Stimulated activated CD8-positive, alpha-beta memory T cell treated with anti-CD3 and anti-CD28 coated beads, Interleukin-12 subunit alpha, Interleukin-12 subunit beta, amount 100 ng/mL, for 4 hours (primary cell): ENCODE measurements around the gene OST4.
"Not testable (repeated sequence)": the region's sequence is repeated elsewhere in the genome, so short reads cannot be mapped to it uniquely, and the experiment has no call there.

ENCODE experiments used
- DNase-seq: peaks from one replicate; pipeline ENCODE4 v3.0.0-alpha.2; 2020; ENCODE audit warnings: low read depth

OST4 gene

DNA sequence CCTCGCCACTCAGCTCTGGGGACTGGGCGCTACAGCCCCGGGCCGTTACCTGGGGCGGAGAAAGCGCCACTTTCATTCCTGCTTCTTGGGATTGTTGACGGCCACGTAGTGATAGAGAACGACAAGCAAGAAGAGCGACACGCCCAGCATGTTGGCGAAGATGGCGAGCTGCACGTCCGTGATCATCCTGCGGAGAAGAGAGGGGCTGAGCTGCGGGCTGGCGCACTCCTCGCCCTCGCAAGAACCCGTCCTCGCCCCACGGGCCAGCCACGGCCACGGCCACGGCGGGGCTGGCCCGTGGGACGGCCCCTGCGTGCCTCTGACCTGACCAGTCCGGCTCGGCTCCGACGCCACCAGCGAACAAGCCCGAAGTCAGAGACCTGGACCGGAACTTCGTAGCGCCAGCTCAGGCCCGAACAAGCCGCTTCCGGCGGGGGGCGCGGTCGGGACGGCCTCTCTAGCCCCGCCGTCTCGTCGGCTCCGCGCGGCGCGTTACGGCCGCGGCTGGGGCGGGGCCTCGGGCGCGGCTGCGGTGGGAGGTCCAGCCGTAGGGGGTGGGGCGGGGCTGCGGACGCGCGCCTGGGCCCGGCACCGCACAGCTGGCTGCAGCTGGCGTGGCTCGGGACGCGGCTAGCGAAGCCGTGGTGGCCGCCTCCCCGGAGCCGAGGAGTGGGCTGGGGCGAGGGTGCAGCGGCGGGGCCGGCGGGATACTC is at the start of gene OST4:
Gene OST4 (minus strand): TSS at position 378 of the 713 bp plus-strand sequence.
- DNase-seq = peak; percentile 86

DNA sequence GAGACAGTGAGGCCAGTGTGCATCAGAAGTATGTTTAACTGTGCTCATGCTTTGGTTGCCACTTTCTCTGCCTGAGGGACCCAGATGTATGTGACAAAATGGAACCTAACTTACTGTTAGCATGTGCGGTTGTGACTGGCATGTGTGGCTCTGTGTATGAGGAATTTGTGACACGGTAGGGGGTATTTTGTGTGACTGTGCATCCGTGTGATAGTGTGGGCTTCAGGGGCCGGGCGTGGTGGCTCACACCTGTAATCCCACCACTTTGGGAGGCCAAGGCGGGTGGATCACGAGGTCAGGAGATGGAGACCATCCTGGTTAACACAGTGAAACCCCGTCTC is 47.8 kb upstream of the OST4 start:
- not testable (repeated sequence) for DNase-seq

DNA sequence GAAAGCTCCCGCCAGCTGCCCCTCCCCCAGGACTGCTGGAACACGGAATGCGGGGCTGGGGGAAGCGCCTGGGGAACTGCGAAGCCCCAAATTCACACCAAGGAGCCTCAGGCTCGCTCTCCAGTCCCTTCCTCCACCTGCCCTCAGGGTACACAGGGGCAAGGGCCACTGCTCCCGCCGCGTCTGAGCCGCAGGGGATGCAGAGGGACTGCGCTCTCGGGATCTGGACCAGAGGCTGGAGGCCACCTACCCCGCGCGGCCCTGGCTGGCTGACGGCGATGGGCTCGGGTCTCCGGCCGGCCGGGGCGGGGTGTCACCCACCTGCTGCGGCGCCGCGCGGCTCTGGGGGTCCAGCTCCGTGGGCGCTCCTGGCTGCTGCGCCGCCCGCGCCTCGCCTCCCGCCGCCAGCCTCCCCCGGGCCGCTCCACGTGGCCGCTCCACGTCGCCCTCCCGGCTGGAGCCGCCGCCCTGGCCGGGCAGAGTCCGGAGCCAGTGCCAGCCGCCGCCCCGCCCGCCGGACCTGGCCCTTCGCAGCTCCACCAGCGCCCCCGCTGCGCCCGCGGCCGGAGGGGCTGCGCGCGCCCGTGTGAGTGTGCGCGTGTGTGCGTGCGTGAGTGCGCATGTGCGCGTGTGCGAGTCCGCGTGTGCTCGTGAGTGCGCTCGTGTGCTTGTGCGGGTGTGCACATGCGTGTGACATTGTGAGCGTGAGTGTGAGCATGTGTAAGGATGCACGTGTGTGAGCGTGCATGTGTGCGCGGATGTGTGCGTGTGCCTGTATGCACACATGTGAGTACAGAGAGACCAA is 47.3 kb upstream of the OST4 start, which contains the start of gene CGREF1:
Gene CGREF1 (minus strand): TSS at position 604 of the 805 bp plus-strand sequence. CDS start 14,762 bp downstream, outside the sequence.
- no peak for DNase-seq

DNA sequence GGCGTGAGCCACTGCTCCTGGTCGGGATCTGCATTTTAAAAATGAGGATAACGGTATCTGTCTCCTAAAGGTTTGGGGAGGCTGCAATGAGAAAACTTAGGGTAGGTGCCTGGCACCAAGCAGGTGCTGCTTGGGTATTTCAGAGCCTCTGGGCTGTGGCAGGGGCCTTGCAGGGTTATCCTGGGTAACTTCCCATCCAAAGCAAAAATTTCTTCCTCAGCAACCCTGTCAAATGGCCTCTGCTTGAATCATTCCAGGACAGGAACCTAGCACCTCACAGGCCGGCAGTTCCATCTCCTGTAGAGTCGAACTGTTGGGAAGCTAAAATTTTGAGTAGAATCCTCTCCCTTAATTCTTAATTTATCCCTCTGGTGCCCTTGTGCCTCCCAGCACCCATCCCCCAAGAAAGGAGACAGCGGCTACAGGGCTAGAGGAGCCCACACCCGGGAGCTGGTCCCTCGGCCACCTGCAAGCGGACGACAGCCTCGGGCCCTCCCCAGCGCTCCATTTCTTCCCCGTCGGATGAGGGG is 46.6 kb upstream of the OST4 start:
- no peak for DNase-seq

DNA sequence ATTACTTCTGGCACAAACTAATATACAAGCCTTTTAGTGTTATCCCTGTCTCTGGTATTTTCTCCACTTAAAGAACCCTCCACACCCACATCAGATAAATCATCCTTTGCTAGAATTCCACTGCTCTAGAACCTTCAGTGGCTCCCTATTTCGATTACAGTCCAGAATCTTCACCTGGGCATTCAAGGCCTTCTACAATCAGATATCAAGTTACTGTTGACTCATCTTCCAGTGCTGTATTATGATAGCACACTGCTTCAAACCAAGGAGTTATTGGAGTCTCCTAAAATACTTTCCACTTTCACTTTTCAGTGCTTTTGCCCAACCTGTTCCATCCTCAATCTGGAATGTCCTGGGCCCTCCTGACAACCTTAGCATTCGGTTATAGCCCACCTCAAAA is 44.1 kb upstream of the OST4 start:
- no peak for DNase-seq

DNA sequence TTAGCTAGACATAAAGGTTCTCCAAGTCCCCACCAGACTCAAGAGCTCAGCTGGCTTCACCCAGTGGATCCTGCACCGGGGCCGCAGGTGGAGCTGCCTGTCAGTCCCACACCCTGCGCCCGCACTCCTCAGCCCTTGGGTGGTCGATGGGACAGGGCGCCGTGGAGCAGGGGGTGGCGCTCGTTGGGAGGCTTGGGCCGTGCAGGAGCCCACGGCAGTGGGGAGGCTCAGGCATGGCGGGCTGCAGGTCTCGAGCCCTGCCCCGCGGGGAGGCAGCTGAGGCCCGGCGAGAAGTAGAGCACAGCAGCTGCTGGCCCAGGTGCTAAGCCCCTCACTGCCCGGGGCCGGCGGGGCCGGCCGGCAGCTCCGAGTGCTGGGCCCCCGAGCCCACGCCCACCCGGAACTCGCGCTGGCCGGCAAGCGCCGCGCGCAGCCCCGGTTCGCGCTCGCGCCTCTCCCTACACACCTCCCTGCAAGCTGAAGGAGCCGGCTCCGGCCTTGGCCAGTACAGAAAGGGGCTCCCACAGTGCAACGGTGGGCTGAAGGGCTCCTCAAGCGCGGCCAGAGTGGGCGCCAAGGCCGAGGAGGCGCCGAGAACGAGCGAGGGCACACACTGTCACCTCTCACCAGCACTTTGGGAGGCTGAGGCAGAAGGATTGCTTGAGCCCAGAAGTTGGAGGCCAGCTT is 40.1 kb upstream of the OST4 start:
- DNase-seq = not testable (repeated sequence)

DNA sequence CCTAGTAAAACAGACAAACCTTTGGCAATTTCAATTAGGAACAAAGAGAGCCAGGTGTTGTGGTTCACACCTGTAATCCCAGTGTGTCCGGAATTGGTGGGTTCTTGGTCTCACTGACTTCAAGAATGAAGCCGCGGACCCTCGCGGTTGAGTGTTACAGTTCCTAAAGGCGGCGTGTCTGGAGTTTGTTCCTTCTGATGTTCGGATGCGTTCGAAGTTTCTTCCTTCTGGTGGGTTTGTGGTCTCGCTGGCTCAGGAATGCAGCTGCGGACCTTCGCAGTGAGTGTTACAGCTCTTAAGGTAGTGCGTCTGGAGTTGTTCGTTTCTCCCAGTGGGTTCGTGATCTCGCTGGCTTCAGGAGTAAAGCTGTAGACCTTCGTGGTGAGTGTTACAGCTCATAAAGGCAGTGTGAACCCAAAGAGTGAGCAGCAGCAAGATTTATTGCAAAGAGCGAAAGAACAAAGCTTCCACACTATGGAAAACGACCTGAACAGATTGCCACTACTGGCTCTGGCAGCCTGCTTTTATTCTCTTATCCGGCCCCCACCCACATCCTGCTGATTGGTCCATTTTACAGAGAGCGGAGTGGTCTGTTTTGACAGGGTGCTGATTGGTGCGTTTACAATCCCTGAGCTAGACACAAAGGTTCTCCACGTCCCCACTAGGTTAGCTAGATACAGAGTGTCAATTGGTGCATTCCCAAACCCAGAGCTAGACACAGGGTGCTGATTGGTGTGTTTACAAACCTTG is 39.3 kb upstream of the OST4 start:
- not testable (repeated sequence) for DNase-seq

DNA sequence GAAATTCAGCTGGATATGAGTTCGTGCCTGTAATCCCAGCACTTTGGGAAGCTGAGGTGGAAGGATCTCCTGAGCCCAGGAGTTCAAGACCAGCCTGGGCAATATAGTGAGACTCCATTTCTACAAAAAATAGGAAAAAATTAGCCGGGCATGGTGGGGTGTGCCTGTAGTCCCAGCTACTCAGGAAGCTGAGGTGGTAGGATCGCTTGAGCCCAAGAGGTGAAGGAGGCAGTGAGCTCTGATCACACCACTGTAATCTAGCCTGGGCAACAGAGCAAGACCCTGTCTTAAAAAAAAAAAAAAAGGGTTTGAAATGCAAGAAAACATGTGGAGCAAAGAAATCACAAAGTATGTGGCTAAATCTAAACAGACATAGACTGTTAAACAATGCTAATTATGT is 37.6 kb upstream of the OST4 start:
- no peak for DNase-seq

DNA sequence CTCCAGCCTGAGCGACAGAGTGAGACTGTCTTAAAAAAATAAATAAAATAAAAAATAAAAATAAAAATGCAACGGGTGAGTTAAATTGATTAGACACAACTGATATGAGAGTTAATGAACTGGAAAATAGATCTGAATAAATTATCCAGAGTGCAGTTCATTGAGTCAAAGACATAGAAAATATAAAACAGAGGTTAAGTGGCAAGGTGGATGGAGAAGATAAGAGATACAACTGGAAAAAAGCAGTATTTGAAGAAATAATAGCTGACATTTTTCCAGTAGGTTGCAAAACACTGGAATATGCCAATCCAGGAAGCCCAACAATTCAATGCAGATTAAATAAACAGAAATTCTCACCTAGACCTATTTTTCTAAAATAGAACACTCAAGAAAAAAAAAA is 36.8 kb upstream of the OST4 start:
- no peak for DNase-seq

DNA sequence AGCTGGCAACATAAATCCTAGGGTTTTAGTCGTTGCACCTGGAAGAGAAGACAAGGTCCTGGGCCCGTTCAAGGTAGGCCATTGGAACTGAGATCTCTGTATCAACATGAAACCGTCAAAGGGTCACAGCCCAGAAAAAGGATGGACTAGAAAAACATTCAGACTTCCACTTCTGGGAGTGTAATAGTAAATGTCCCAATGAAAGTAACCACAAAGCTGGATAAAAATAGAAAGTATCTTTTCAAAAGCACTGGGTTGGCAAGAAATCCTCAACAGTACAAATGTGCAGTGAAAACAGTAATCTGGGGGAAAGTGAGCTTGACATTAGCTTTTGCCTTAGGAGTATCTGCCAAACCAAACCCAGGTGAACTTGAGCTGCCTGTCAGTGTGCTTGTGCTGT is 34.5 kb upstream of the OST4 start:
- no peak for DNase-seq

DNA sequence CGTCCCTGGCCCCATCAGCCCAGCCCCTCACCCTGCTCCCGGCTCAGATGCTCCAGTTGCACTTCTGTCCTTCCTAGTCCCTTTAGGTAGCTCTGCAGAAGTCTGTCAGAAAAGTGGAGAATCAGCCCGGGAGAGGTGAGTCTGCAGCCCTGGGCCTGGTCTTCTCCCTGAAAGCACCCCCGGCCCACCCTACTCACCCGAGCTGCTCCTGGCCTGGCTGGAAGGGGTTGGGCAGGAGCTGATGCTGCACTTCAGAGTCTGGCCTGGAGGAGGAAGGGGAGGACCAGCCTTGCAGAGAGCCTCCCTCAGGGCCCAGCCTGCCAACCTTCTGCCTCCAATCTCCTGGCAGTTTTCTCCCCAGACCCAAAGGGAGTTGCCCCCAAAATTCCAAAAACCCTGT is 30.9 kb upstream of the OST4 start:
- no peak for DNase-seq

DNA sequence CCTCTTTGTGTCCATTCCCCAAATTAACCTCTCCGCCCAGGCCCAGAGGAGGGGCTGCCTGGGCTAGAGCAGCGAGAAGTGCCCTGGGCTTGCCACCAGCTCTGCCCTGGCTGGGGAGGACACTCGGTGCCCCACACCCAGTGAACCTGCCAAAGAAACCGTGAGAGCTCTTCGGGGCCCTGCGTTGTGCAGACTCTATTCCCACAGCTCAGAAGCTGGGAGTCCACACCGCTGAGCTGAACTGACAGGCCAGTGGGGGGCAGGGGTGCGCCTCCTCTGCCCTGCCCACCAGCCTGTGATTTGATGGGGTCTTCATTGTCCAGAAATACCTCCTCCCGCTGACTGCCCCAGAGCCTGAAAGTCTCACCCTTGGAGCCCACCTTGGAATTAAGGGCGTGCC is 28.6 kb upstream of the OST4 start:
- DNase-seq = no peak

DNA sequence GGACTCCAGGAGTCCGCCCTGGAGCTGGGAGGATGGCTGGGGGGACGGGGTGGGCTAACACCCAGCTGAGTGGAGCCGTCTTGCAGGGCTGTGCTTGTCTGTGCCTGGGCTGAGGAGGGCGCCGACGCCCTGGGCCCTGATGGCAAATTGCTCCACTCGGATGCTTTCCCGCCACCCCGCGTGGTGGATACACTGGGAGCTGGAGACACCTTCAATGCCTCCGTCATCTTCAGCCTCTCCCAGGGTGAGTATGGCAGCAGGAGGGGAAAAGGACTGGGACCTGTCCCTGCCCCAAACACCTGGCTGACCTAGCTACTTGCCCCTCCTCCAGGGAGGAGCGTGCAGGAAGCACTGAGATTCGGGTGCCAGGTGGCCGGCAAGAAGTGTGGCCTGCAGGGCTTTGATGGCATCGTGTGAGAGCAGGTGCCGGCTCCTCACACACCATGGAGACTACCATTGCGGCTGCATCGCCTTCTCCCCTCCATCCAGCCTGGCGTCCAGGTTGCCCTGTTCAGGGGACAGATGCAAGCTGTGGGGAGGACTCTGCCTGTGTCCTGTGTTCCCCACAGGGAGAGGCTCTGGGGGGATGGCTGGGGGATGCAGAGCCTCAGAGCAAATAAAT is 28.0 kb upstream of the OST4 start:
- DNase-seq = no peak

DNA sequence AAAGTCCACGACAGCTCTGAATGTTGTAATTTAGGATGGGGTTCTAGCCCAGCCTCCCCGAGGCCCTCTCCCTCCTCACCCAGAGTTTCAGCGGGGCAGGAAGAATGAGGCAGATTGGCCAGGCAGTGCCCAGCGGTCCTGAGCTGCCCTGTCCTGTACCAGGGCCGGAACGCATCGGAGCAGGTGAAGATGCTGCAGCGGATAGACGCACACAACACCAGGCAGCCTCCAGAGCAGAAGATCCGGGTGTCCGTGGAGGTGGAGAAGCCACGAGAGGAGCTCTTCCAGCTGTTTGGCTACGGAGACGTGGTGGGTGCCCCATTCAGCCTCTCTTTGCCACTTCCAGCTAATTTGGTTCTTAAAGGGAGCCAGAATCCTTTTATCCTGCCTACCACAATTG is 25.9 kb upstream of the OST4 start:
- no peak for DNase-seq

DNA sequence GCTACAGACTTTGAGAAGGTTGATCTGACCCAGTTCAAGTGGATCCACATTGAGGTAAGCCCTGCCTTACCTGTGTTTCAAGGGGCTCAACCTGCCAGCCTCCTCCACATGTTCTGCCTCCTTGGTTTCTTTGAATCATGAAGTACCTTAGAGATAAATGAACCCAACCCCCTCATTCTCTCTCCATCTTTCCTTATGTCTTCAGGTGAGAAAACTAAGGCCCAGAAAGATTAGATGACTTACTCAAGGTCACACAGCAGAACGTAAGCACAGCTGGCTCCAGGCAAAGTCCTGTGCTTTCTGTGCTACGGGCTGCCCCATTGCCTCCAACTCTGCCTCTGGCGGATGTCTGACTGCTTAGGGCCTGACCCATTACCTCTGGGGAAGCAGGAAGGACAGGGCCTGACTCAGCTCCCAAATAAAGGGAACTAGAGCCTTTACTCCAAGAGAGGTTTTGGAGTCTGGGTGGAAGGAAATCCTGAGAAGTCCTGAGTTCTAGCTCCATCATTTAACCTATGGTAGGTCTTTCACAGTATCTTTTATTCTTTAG is 25.4 kb upstream of the OST4 start:
- no peak for DNase-seq

DNA sequence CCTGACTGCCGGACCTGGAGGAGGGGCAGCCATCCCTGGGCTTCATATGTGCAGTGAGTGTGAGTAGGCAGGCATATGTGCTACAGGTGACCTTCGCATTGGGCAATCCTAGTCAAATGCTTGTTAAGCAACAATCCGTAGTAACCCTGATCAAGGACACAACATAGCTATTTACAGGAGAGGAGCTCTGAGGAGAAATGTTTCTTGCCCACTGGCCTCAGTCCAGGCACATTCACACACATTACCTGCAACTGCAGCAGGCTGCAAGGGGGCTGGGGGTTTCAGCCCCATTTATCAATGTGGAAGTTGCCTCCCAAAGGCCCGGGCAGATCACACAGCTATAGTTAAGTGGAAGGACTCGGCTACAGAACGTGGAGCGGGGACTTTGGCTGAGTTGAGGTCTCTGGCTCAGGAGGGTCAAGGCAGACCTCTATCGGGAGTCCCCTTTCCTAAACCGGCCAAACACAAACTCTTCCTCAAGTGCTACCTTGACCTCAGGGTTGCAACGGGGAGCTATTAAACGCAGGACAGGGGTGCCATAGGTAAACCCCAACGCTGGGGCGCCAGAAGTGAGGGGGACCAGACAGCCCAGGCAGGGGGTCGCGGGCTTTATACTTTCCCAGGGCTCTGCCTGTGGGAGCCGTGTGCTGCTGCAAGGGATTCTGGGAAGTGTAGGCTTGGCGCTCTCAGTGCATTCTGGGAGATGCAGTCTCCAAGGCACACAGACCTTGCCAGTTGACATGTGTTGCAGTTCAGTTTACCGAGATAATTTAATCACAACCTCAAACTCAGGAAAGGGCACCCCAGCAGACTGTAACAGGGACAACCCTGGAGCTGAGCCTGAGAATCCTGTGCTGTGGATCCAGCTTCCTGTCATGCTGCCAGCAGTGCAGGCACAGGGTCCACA is 24.5 kb upstream of the OST4 start:
- no peak for DNase-seq

DNA sequence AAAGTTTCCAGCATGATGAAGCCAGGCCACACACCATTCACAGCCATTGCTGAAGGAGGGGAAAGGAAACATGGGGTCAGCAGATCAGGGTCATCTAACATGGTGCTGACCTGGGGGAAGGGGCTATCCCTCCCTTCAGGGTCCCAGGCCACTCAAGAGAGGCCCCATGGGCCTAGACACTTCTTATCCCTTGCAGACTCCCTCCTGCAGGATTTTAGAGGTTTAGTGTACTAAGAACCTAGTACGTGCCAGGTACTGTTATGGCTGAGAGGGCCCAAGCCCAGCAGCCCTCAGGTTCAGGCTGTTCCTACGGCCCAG is 23.9 kb upstream of the OST4 start:
- DNase-seq = no peak

DNA sequence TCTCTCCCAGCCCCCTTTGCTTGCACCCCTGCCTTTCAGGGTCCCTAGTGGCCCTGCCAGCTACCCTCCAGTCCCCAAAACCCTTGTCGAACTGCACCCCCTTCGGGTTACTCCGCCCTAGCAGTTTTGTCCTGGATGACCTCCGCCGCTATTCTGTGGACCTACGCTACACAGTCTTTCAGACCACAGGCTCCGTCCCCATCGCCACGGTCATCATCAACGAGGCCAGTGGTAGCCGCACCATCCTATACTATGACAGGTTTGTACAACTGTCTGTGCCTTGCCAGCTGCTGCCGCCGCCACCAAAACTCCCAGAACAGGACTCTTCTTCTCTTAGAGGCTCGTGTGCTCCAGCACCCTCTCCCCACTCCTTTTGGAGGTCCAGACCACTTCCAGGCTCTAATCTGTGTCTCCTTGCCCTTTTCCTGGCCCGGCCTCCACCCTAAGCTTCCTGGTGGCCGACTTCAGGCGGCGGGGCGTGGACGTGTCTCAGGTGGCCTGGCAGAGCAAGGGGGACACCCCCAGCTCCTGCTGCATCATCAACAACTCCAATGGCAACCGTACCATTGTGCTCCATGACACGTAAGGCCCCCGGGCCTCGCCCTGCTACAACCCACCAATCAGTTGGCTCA is 23.0 kb upstream of the OST4 start:
- no peak for DNase-seq

DNA sequence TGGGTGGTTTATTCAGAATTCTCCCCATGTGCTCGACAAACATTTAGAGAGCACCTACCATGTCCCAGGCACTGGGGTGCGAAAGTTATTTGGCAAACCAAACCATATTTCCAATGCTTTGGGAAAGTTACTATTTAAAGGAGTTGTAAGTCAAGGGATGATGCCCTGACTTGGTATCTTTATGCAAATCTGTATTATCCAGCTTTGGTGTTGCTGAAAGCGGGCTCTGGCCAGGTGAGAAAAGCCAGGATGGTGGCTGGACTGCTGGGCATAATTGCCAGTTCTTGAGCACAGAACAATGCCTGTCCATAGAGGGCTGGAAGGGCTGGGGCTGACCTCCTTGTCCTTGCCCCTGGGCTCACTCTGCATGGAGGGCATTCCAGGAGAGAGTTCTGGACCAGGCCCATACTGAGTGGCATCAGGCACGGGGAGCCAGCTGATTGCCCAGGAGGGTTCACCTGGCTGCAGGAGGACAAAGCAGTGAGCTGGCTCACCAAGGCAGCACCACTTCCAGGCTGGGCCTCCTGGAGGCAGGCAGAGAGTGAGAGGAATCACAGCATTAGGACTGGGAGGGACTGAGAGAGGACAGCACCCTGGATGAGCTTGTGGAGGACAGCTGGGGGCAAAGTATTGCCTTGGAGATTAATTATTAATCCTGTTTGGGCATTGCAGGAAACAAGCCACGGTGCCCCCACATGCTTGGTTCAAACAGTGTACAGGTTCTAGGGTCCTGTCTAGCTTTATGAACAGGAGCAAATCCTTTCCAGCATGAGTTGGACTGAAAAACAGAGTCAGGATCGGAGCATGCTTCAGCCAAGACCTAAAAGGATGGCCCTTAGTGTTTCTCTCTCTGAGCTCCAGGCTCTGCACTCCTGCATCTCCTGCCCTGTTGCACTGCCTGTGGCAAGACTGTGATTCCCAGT is 22.2 kb upstream of the OST4 start:
- DNase-seq = no peak
